GM23248 (cell line): Measurements from ENCODE around the gene ZNF212. TPM values are rescaled to one million over a fixed set of nuclear protein-coding genes. Genes with fewer than 3 reads are reported as not detected.

ENCODE experiments used
- DNase-seq: peaks from one replicate; pipeline ENCODE4 v3.0.0-alpha.2; 2015
- H2AFZ ChIP-seq: fragments of 200-600 bp; sonication (generic); 2 replicates; pipeline ENCODE4 v1.6.1; 2016; ENCODE audit warnings: antibody characterized with exemption
- H3F3A ChIP-seq: fragments of 200-600 bp; sonication (generic); 2 replicates; pipeline ENCODE4 v1.6.1; 2016; ENCODE audit warnings: mild to moderate bottlenecking, antibody characterized with exemption, mixed run types; ENCODE audit not compliant: insufficient read depth
- H3K27ac ChIP-seq: fragments of 200-600 bp; sonication (generic); 2 replicates; pipeline ENCODE4 v1.5.1; 2016; ENCODE audit warnings: mild to moderate bottlenecking
- H3K27me3 ChIP-seq: fragments of 200-600 bp; sonication (generic); replicated peaks from 2 replicates; pipeline ENCODE4 v1.6.1; 2016; ENCODE audit warnings: mild to moderate bottlenecking; ENCODE audit not compliant: insufficient read depth
- H3K36me3 ChIP-seq: fragments of 200-600 bp; sonication (generic); 2 replicates; pipeline ENCODE4 v1.6.1; 2016; ENCODE audit warnings: low read depth, mild to moderate bottlenecking
- H3K4me1 ChIP-seq: fragments of 200-600 bp; sonication (generic); 2 replicates; pipeline ENCODE4 v1.6.1; 2016; ENCODE audit warnings: mild to moderate bottlenecking; ENCODE audit not compliant: insufficient read depth
- H3K4me2 ChIP-seq: fragments of 200-600 bp; sonication (generic); one replicate; pipeline ENCODE4 v1.6.1; 2016; ENCODE audit warnings: mild to moderate bottlenecking; ENCODE audit not compliant: unreplicated experiment
- H3K4me3 ChIP-seq: fragments of 200-600 bp; sonication (generic); 2 replicates; pipeline ENCODE4 v1.5.1; 2016; ENCODE audit warnings: mild to moderate bottlenecking
- H3K79me2 ChIP-seq: fragments of 200-600 bp; sonication (generic); 2 replicates; pipeline ENCODE4 v1.6.1; 2016; ENCODE audit warnings: mild to moderate bottlenecking; ENCODE audit not compliant: insufficient read depth
- H3K9ac ChIP-seq: fragments of 200-600 bp; sonication (generic); 2 replicates; pipeline ENCODE4 v1.6.1; 2016; ENCODE audit warnings: mild to moderate bottlenecking
- H3K9me2 ChIP-seq: fragments of 200-600 bp; sonication (generic); 2 replicates; pipeline ENCODE4 v1.6.1; 2016; ENCODE audit warnings: mixed run types, mild to moderate bottlenecking, moderate library complexity; ENCODE audit not compliant: insufficient read depth
- H3K9me3 ChIP-seq: fragments of 200-600 bp; sonication (generic); one replicate; pipeline ENCODE4 v1.6.1; 2017; ENCODE audit warnings: low read depth
- H4K20me1 ChIP-seq: fragments of 200-600 bp; sonication (generic); 2 replicates; pipeline ENCODE4 v1.6.0; 2016; ENCODE audit not compliant: insufficient read depth
- EZH2 ChIP-seq: fragments of 200-600 bp; sonication (generic); IDR thresholded peaks from 2 replicates; pipeline ENCODE4 v1.6.1; 2018; ENCODE audit warnings: antibody characterized with exemption, mild to moderate bottlenecking; ENCODE audit not compliant: insufficient read depth, poor library complexity, severe bottlenecking
- EZH2phosphoT487 ChIP-seq: fragments of 200-600 bp; sonication (generic); IDR thresholded peaks from 2 replicates; pipeline ENCODE4 v1.6.1; 2018; ENCODE audit warnings: antibody characterized with exemption, moderate library complexity, mild to moderate bottlenecking, low read depth; ENCODE audit not compliant: insufficient read depth
- WGBS, 2 experiments: methylation state at CpG; one replicate each; pipeline ENCODE4 v1.1.6; 2015 to 2017; ENCODE audit warnings: low lambda C conversion rate in 2 of 2, low coverage in 1 of 2; ENCODE audit errors: missing lambda C conversion rate in 2 of 2; 5-methylcytosine and 5-hydroxymethylcytosine counted together
- in situ Hi-C: fragments of 300-500 bp; cut with MboI; formaldehyde crosslinking; loops from 2 replicates; pipeline ENCODE4 v1.15.0; 2020
- polyA plus RNA-seq: library from polyadenylated mRNA; unstranded; fragments of >200 nt; fragmentation: Nextera tagmentation; extraction: Ambion mirVana; gene quantifications from 2 replicates; pipeline ENCODE4 v1.2.1, GENCODE V29; 2016
- total RNA-seq: library from RNA; depleted of rRNA; stranded (reverse); fragments of >200 nt; shearing (Covaris generic); gene quantifications from 2 replicates; pipeline ENCODE4 v1.2.3, GENCODE V29; 2014

ZNF212 gene
- total and polyA plus RNA-seq, 2 experiments from 2014 or later = 4.1 to 5.3 TPM

- no peak overlapping the region for H3K9ac ChIP-seq
- H3K9me3 ChIP-seq = no peaks in the 10 kb centered on the region
- no peaks in the 10 kb centered on the region for H3K27me3 ChIP-seq
- H3K79me2 ChIP-seq = peaks cover 10% of the 10 kb centered on the region
- no peak overlapping the region for H2AFZ ChIP-seq
- TF ChIP-seq EZH2 (no peak), EZH2phosphoT487 (no peak)
- in situ Hi-C loops = no loop called here
- no peak for DNase-seq
- H3K4me1 ChIP-seq = peaks cover 9% of the 10 kb centered on the region
- H3K4me2 ChIP-seq = no peak overlapping the region
- WGBS, 2 experiments = 89 to 92% methylated on average over 7 of the region's 7 CpGs
- H3K9me2 ChIP-seq = no peaks in the 10 kb centered on the region
- H3K27ac ChIP-seq = no peak overlapping the region
- peaks cover 22% of the 10 kb centered on the region for H3F3A ChIP-seq
- no peak overlapping the region for H3K4me3 ChIP-seq
- H4K20me1 ChIP-seq = no peaks in the 10 kb centered on the region
- peaks cover 28% of the 10 kb centered on the region; the same call in 1 of the 2 replicates for H3K36me3 ChIP-seq
Measured at GRCh38 chr7:149253665-149254064, 14.2 kb downstream of the ZNF212 start.

GRCh38 chr7:149254181-149254858, 14.9 kb downstream of the ZNF212 start:
- TF ChIP-seq EZH2 (no peak), EZH2phosphoT487 (no peak)
- no peaks in the 10 kb centered on the region for H3K27me3 ChIP-seq
- no peak overlapping the region for H2AFZ ChIP-seq
- no peaks in the 10 kb centered on the region for H4K20me1 ChIP-seq
- in situ Hi-C loops = no loop called here
- no peaks in the 10 kb centered on the region for H3K9me3 ChIP-seq
- no peak overlapping the region for H3K9ac ChIP-seq
- 89 to 92% methylated on average over 16 of the region's 16 CpGs for WGBS, 2 experiments
- DNase-seq = no peak
- H3K27ac ChIP-seq = no peak overlapping the region
- no peak overlapping the region for H3K4me2 ChIP-seq
- H3K79me2 ChIP-seq = peaks cover 4% of the 10 kb centered on the region
- peaks cover 9% of the 10 kb centered on the region for H3K4me1 ChIP-seq
- peaks cover 28% of the 10 kb centered on the region; the same call in 1 of the 2 replicates for H3K36me3 ChIP-seq
- H3F3A ChIP-seq = peaks cover 22% of the 10 kb centered on the region
- H3K9me2 ChIP-seq = no peaks in the 10 kb centered on the region
- H3K4me3 ChIP-seq = no peak overlapping the region

GRCh38 chr7:149255174-149255573, 15.7 kb downstream of the ZNF212 start:
- Histone ChIP-seq H3K9ac (no peak overlapping the region), H3K9me3 (no peaks in the 10 kb centered on the region), H3K4me3 (no peak overlapping the region), H3K27me3 (no peaks in the 10 kb centered on the region), H2AFZ (no peak overlapping the region), H3K79me2 (no peaks in the 10 kb centered on the region; the same call in 1 of the 2 replicates), H3F3A (peaks cover 22% of the 10 kb centered on the region), H3K27ac (no peak overlapping the region), H3K36me3 (peaks cover 28% of the 10 kb centered on the region; the same call in 1 of the 2 replicates), H3K4me2 (no peak overlapping the region), H3K4me1 (peaks cover 9% of the 10 kb centered on the region), H3K9me2 (no peaks in the 10 kb centered on the region), H4K20me1 (no peaks in the 10 kb centered on the region)
- in situ Hi-C loops = no loop called here
- no peak for DNase-seq
- no peak for TF ChIP-seq EZH2
- no peak for TF ChIP-seq EZH2phosphoT487
- 94 to 98% methylated on average over 5 of the region's 5 CpGs for WGBS, 2 experiments

GRCh38 chr7:149256568-149256967, 17.1 kb downstream of the ZNF212 start:
- Histone ChIP-seq H3F3A (peaks cover 33% of the 10 kb centered on the region), H3K9me2 (no peaks in the 10 kb centered on the region), H3K27ac (peak overlapping the region; percentile 45), H3K27me3 (no peaks in the 10 kb centered on the region), H3K9ac (no peak overlapping the region), H2AFZ (no peak overlapping the region), H3K36me3 (peaks cover 17% of the 10 kb centered on the region; the same call in 1 of the 2 replicates), H3K9me3 (no peaks in the 10 kb centered on the region), H3K4me1 (peaks cover 15% of the 10 kb centered on the region), H3K4me3 (no peak overlapping the region), H3K4me2 (no peak overlapping the region), H3K79me2 (no peaks in the 10 kb centered on the region), H4K20me1 (no peaks in the 10 kb centered on the region)
- no peak for DNase-seq
- TF ChIP-seq EZH2 (no peak), EZH2phosphoT487 (no peak)
- in situ Hi-C loops = no loop called here
- 86 to 93% methylated on average over 4 of the region's 4 CpGs for WGBS, 2 experiments
